Heart right ventricle (tissue), 16 donors: ENCODE results near the gene TMEM132D. TPM values are rescaled to one million over a fixed set of nuclear protein-coding genes. Genes with fewer than 3 reads are reported as not detected.

Experiments
- ATAC-seq, 8 donors: fragments of 200-7000 bp; cut with Tn5 transposase; one replicate each; pipeline ENCODE4 v1.9.1; 2020; ENCODE audit warnings: mild to moderate bottlenecking in 8 of 8, moderate library complexity in 8 of 8, moderate number of reproducible peaks in 1 of 8
- DNase-seq, 2 donors: peaks; one replicate each; pipeline ENCODE4 v3.0.0-alpha.2; 2020
- H3K27ac ChIP-seq, 10 donors: fragments of 200-600 bp; sonication (generic) in 2 of 10; one replicate each; pipeline versions ENCODE4 v1.5.0 to v1.8.0; 2020 to 2022; ENCODE audit warnings: mild to moderate bottlenecking in 3 of 10
- H3K27me3 ChIP-seq, 7 donors: fragments of 200-600 bp; one replicate each; pipeline ENCODE4 v1.8.0; 2021 to 2022; ENCODE audit warnings: mild to moderate bottlenecking in 2 of 7
- H3K36me3 ChIP-seq, 9 donors: fragments of 200-600 bp; sonication (generic) in 1 of 9; one replicate each; pipeline versions ENCODE4 v1.5.0 to v1.8.0; 2020 to 2022; ENCODE audit warnings: mild to moderate bottlenecking in 2 of 9
- H3K4me1 ChIP-seq, 9 donors: fragments of 200-600 bp; sonication (generic) in 1 of 9; one replicate each; pipeline versions ENCODE4 v1.5.0 to v1.8.0; 2020 to 2022; ENCODE audit warnings: mild to moderate bottlenecking in 4 of 9
- H3K4me3 ChIP-seq, 10 donors: fragments of 200-600 bp; sonication (generic) in 2 of 10; one replicate each; pipeline versions ENCODE4 v1.5.0 to v1.8.0; 2020 to 2022; ENCODE audit warnings: mild to moderate bottlenecking in 7 of 10, moderate library complexity in 2 of 10
- H3K9me3 ChIP-seq, 11 donors: fragments of 200-600 bp in 10 of 11; sonication (generic) in 2 of 11; one replicate each; pipeline versions ENCODE4 v1.5.0 to v1.8.0; 2013 to 2022; ENCODE audit warnings: mild to moderate bottlenecking in 2 of 11, control low read depth in 1 of 11, moderate library complexity in 1 of 11
- WGBS, 2 donors: extraction: QIAGEN DNeasy Blood & Tissue Kit; methylation state at CpG; one replicate each; pipeline ENCODE4 v1.1.7; 2013; ENCODE audit warnings: inconsistent platforms in 1 of 2; 5-methylcytosine and 5-hydroxymethylcytosine counted together
- intact Hi-C, 10 donors: fragments of 100-400 bp; cut with DNase I; formaldehyde crosslinking; loops; one replicate each; pipeline versions ENCODE4 v1.11.1 to v1.14.2; 2022
- polyA plus RNA-seq, 2 donors: library from polyadenylated mRNA; stranded (reverse); fragments of 200-250 nt; gene quantifications; one replicate each; pipeline ENCODE4 v1.2.3, GENCODE V29; 2013
- total RNA-seq, 10 donors: library from RNA; stranded (reverse); fragmentation: NEBNext Ultra II Directional in 3 of 10; extraction: Animal tissue kit (Norgen Biotek cat#: 25700) in 3 of 10; gene quantifications; one replicate each; pipeline versions ENCODE4 v1.2.1 to v1.2.4, GENCODE V29; 2021 to 2023
- TF ChIP-seq, protein P1 (sequence below), 9 donors: fragments of 200-600 bp; sonication (generic) in 2 of 9; IDR thresholded peaks; one replicate each; pipeline versions ENCODE4 v1.5.0 to v1.8.0; 2021 to 2022; ENCODE audit warnings: antibody characterized with exemption in 9 of 9, mild to moderate bottlenecking in 5 of 9, moderate library complexity in 1 of 9
- donor health status: Arrhythmogenic right ventricular cardiomyopathy.
- donor health status: ischemic (EF 13 %, LVEDD 7.1; RV severe dilation, severe dysfunction).
- donor health status: healthy with polysubstance abuse.
- donor health status: DM: no; HTN: yes; CAD: no.
- donor health status: DM: no; HTN: no; CAD: no.
- donor health status: ischemic (EF 25% LVEDD 6.9; RV normal size, moderate dysfunction).
- donor health status: ischemic (EF 25% LVEDD 5.7; RV mildly dilated, moderate dysfunction).
- donor health status: healthy.
- donor health status: DM: yes; HTN: yes; CAD: no.
- donor health status: Ischemic cardiomyopathy.
- donor health status: ischemic (EF 35%, LVEDD 5.7; RV mildly dilated, moderate dysfunction).
- donor health status: nonischemic (EF 11% LVEDD 7.7; RV severe dilation, severe dysfunction).
- donor health status: DM: yes; HTN: yes; CAD: no.
- donor health status: PGD.
- donor health status: ischemic (EF 29% LVEDD 5.4; RV normal size, mild dysfunction).
- donor health status: nonischemic (EF 23%, LVEDD 6.1; RV moderate dilation, normal function).

The TMEM132D gene
- total and polyA plus RNA-seq, 12 donors, result not detected

DNA sequence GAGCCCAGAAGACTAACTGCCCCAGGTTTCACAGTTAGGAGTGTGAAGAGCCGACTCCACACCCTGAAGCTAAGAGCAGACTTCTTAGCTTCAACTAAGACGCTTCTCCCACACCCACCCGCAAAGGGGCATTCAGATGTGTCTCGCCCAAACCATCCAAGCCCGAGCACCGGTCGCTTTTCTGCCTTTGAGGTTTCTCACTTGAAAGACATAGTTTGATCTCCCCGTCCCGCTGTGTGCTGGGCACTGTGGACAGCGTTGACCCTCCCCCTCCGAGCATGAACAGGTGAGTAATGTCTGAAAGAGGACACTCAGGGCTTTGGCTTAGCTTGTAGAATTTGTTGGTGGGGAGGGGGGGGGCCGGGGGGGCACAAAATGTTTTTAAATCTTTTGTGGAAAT, 123.8 kb downstream of the TMEM132D start:
- Histone ChIP-seq H3K27me3 (no peaks in the 10 kb centered on the region), H3K9me3 (peaks cover 0 to 21% (median 0%) of the 10 kb centered on the region in 11 donors), H3K4me1 (no peaks in the 10 kb centered on the region), H3K36me3 (no peaks in the 10 kb centered on the region), H3K27ac (no peak overlapping the region), H3K4me3 (no peak overlapping the region)
- DNase-seq (no peak), ATAC-seq (no peak)
- WGBS, 2 donors, result 81 to 83% methylated on average over 12 of the region's 12 CpGs
- TF ChIP-seq, protein P1, sequence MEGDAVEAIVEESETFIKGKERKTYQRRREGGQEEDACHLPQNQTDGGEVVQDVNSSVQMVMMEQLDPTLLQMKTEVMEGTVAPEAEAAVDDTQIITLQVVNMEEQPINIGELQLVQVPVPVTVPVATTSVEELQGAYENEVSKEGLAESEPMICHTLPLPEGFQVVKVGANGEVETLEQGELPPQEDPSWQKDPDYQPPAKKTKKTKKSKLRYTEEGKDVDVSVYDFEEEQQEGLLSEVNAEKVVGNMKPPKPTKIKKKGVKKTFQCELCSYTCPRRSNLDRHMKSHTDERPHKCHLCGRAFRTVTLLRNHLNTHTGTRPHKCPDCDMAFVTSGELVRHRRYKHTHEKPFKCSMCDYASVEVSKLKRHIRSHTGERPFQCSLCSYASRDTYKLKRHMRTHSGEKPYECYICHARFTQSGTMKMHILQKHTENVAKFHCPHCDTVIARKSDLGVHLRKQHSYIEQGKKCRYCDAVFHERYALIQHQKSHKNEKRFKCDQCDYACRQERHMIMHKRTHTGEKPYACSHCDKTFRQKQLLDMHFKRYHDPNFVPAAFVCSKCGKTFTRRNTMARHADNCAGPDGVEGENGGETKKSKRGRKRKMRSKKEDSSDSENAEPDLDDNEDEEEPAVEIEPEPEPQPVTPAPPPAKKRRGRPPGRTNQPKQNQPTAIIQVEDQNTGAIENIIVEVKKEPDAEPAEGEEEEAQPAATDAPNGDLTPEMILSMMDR (IDR thresholded peaks at IDR 0.05), result no peak
- intact Hi-C loops, result no loop called here

DNA sequence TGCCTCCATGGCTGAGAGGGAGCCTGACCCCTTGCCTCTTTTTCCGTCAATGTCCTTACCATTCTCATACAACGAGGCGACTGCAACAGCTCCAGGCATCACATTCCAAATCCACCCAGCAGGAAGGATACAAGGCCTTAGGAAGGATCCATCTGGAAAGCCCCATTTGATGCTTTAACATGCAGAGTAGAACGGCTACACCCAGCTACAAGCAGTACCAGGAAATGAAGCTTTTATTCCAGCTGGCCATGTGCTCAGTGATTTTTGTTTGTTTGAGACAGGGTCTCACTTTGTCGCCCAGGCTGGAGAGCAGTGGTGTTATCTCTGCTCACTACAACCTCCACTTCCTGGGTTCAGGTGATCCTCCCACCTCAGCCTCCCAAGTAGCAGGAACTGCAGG, 124.8 kb downstream of the TMEM132D start:
- intact Hi-C loops, result no loop called here
- WGBS, 2 donors, result 79 to 83% methylated on average over 5 of the region's 5 CpGs
- no peak overlapping the region for H3K4me3 ChIP-seq
- TF ChIP-seq, protein P1 (IDR thresholded peaks at IDR 0.05), result no peak
- peaks cover 0 to 17% (median 0%) of the 10 kb centered on the region in 11 donors for H3K9me3 ChIP-seq
- ATAC-seq (no peak), DNase-seq (no peak)
- no peaks in the 10 kb centered on the region for H3K4me1 ChIP-seq
- H3K36me3 ChIP-seq, result no peaks in the 10 kb centered on the region
- H3K27me3 ChIP-seq, result peaks cover 0 to 3% (median 0%) of the 10 kb centered on the region in 7 donors
- H3K27ac ChIP-seq, result no peak overlapping the region

DNA sequence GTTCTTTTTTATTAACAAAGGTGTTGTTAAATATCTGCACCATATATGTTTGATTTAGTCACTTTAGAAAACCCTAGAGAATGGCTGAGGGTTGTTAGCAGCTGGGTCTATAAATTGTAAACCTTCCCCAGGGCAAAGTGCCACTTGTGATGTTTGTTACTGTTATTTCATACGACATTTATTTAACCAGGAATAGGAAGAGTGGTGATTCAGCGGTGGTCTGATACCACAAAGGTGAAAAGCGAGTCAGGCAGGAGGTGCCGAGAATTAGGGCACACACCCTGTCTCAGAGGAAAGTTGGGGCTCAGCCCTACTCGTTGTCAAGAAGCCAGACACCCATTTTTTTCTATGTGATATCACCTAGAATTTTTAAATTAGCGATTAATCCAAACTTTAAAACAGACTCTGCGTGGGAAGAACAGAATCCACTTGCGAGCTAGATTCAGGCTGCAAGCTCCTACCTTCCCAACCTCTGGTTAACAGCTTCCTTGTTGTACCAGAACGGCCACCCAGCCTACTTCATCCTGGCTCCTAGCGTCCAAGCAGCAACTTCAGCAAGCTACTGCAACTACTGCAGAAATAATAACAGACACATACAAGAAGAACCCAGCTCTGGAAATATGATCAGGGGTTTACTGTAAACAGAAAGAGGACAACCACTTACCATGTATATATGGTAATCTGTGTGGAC, 126.7 kb downstream of the TMEM132D start:
- H3K4me1 ChIP-seq, result no peaks in the 10 kb centered on the region
- no peaks in the 10 kb centered on the region for H3K36me3 ChIP-seq
- intact Hi-C loops, result no loop called here
- ATAC-seq, result no peak
- 70 to 76% methylated on average over 10 of the region's 10 CpGs for WGBS, 2 donors
- TF ChIP-seq, protein P1 (IDR thresholded peaks at IDR 0.05), result no peak
- no peak overlapping the region for H3K4me3 ChIP-seq
- H3K27ac ChIP-seq, result no peak overlapping the region
- DNase-seq, result no peak
- peaks cover 0 to 3% (median 0%) of the 10 kb centered on the region in 7 donors for H3K27me3 ChIP-seq
- peaks cover 0 to 11% (median 0%) of the 10 kb centered on the region in 11 donors for H3K9me3 ChIP-seq

DNA sequence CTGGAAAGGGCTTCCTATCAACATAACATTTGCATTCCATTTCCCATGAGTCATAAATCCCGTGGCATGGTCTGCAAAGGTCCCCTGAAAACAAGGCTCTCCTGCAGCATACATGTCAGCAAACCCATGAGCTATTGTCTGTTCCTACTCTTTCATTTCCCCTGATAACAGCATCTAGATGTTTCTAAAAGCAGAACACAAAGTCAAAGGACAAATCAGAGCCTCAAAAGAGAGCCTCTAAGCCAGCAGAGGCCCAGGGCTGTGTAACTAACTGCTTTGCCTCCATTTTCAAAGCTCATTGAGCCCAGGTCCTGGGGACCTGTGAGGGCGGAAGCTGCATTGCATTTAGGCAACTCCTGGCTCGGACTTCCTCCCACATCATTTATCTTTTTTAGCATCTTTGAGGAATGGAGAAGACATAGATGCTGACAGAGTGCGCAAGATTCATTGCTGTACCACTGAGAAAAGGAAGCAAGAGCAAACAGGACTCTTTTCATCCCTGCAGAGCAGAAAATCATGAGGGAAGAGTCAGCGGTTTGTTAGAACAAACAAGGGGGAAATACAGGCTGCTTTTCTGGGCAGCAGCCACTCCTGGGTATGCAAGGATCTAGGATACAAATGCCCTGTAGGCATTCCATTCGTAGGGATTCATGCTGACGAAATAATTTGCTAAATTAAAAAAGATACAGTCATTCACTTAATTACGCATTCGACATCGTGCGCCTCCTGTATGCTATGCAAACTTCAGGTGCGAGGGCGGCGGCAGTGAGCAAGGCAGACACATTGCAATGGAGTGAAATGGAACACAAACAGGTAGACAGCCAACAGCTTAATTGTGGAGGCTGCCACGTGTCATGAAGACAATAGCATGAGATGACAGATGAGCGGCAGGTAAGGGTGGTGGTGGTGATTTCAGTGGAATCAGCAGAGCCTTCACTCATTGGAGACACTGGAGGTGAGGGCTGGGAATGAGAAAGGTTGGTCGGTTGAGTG, 131.0 kb downstream of the TMEM132D start:
- WGBS, 2 donors, result 63 to 69% methylated on average over 17 of the region's 17 CpGs
- ATAC-seq, result no peak

More for the DNA sequence above, 131.0 kb downstream of the TMEM132D start:
- TF ChIP-seq, protein P1 (IDR thresholded peaks at IDR 0.05), result no peak
- no peak overlapping the region for H3K4me3 ChIP-seq
- intact Hi-C loops, result no loop called here
- H3K27me3 ChIP-seq, result peaks cover 0 to 12% (median 3%) of the 10 kb centered on the region in 7 donors
- no peak overlapping the region for H3K27ac ChIP-seq
- no peaks in the 10 kb centered on the region for H3K36me3 ChIP-seq
- peaks cover 0 to 6% (median 0%) of the 10 kb centered on the region in 11 donors for H3K9me3 ChIP-seq
- DNase-seq, result no peak
- no peaks in the 10 kb centered on the region for H3K4me1 ChIP-seq
